Activated naive CD4-positive, alpha-beta T cell treated with anti-CD3 and anti-CD28 coated beads, Interleukin-2, amount 10 ng/mL, durations not matched to agents 7 days and 5 days (primary cell): ENCODE data around the gene SLC35B1.

Experiments used
- CTCF ChIA-PET: fragments of 350-600 bp; sonication (Branson Sonifier 250); formaldehyde crosslinking; loops from one replicate; lab custom pipeline; 2021; ENCODE audit warnings: antibody characterized with exemption; lab: Charles Lee
- DNase-seq: peaks from one replicate; pipeline ENCODE4 v3.0.0-alpha.2; 2020
- H3K27ac Mint-ChIP-seq: one replicate; pipeline ENCODE4 v1.8.0; 2021; ENCODE audit warnings: mild to moderate bottlenecking, moderate library complexity, mixed read lengths
- H3K27me3 Mint-ChIP-seq: one replicate; pipeline ENCODE4 v1.8.0; 2021; ENCODE audit warnings: mild to moderate bottlenecking, mixed read lengths
- H3K36me3 Mint-ChIP-seq: one replicate; pipeline ENCODE4 v1.8.0; 2021; ENCODE audit warnings: mixed read lengths
- H3K4me1 Mint-ChIP-seq: one replicate; pipeline ENCODE4 v1.8.0; 2021; ENCODE audit warnings: mixed read lengths
- H3K4me3 Mint-ChIP-seq: one replicate; pipeline ENCODE4 v1.8.0; 2021; ENCODE audit warnings: mild to moderate bottlenecking, moderate library complexity, mixed read lengths
- H3K9me3 Mint-ChIP-seq: one replicate; pipeline ENCODE4 v1.8.0; 2021; ENCODE audit warnings: mixed read lengths

SLC35B1 gene

GRCh38 chr17:49659661-49660382, 47.9 kb downstream of the SLC35B1 start:
- H3K9me3 Mint-ChIP-seq, result no peaks in the 10 kb centered on the region
- CTCF ChIA-PET, result no interaction called here
- H3K4me3 Mint-ChIP-seq, result no peak overlapping the region
- DNase-seq, result no peak
- peaks cover 7% of the 10 kb centered on the region for H3K4me1 Mint-ChIP-seq
- H3K27ac Mint-ChIP-seq, result no peak overlapping the region
- no peaks in the 10 kb centered on the region for H3K27me3 Mint-ChIP-seq
- H3K36me3 Mint-ChIP-seq, result peaks cover 22% of the 10 kb centered on the region

- Mint-ChIP-seq H3K4me1 (peaks cover 2% of the 10 kb centered on the region), H3K9me3 (no peaks in the 10 kb centered on the region), H3K4me3 (no peak overlapping the region), H3K36me3 (peaks cover 17% of the 10 kb centered on the region), H3K27ac (no peak overlapping the region), H3K27me3 (no peaks in the 10 kb centered on the region)
- CTCF ChIA-PET, result no interaction called here
- no peak for DNase-seq
Measured at GRCh38 chr17:49656247-49656646, 51.5 kb downstream of the SLC35B1 start.
